H1 (cell line): ENCODE data around the gene MAFB. TPM values are rescaled to one million over a fixed set of nuclear protein-coding genes. Genes with fewer than 3 reads are reported as not detected.

Experiments used
- CTCF ChIA-PET: fragments of 300-600 bp; sonication (Branson Sonifier 250); formaldehyde crosslinking; loops from one replicate; lab custom pipeline; 2021; ENCODE audit not compliant: partially characterized antibody; lab: Charles Lee
- POLR2A ChIA-PET: fragments of 300-600 bp; sonication (Branson Sonifier 250); formaldehyde crosslinking; loops from one replicate; lab custom pipeline; 2021; ENCODE audit warnings: inconsistent platforms; ENCODE audit not compliant: partially characterized antibody; lab: Charles Lee
- DNase-seq, 2 experiments: peaks; one replicate each; pipeline versions ENCODE4 v3.0.0 to v3.0.0-alpha.2; 2010 to 2022; ENCODE audit warnings: low spot score in 2 of 2, low read depth in 1 of 2, mixed read lengths in 1 of 2
- FAIRE-seq: peaks from 2 replicates; lab custom pipeline; 2011; peaks lifted over from hg19 to GRCh38; lab: Jason Lieb, UNC
- H2AFZ ChIP-seq: 2 replicates; pipeline ENCODE4 v1.8.1; 2012; ENCODE audit warnings: low read length, inconsistent platforms
- H2AK5ac ChIP-seq: 2 replicates; pipeline ENCODE4 v1.6.1; 2013; ENCODE audit warnings: low read depth, low read length
- H2BK120ac ChIP-seq: replicated peaks from 2 replicates; pipeline ENCODE3; 2013; ENCODE audit warnings: low read depth, low read length, inconsistent platforms
- H2BK12ac ChIP-seq: 2 replicates; pipeline ENCODE4 v1.6.1; 2013; ENCODE audit warnings: low read depth, low read length
- H2BK15ac ChIP-seq: 2 replicates; pipeline ENCODE4 v1.6.1; 2013; ENCODE audit warnings: low read length
- H2BK20ac ChIP-seq: 2 replicates; pipeline ENCODE4 v1.6.1; 2013; ENCODE audit warnings: low read length
- H2BK5ac ChIP-seq: 2 replicates; pipeline ENCODE4 v1.6.1; 2013; ENCODE audit warnings: low read depth, low read length
- H3K14ac ChIP-seq: 2 replicates; pipeline ENCODE4 v1.6.1; 2013; ENCODE audit warnings: inconsistent platforms; ENCODE audit not compliant: insufficient read length
- H3K18ac ChIP-seq: 2 replicates; pipeline ENCODE4 v1.6.1; 2013; ENCODE audit warnings: low read length; ENCODE audit errors: extremely low read depth
- H3K23ac ChIP-seq: 2 replicates; pipeline ENCODE4 v1.6.1; 2013; ENCODE audit warnings: inconsistent platforms; ENCODE audit not compliant: insufficient read length
- H3K23me2 ChIP-seq: 2 replicates; pipeline ENCODE4 v1.6.1; 2013; ENCODE audit warnings: low read depth, low read length
- H3K27ac ChIP-seq: 2 replicates; pipeline ENCODE4 v1.6.1; 2011; ENCODE audit warnings: low read depth, low read length, inconsistent platforms
- H3K27me3 ChIP-seq, 4 experiments: replicated peaks in 1 of 4; 1 replicate in 1 of 4; 2 replicates in 3 of 4; pipeline versions ENCODE4 v1.6.1 to v1.8.1; 2011 to 2013; ENCODE audit warnings: low read length in 3 of 4, mild to moderate bottlenecking in 3 of 4, inconsistent platforms in 2 of 4, mixed read lengths in 2 of 4, moderate library complexity in 1 of 4; ENCODE audit not compliant: control insufficient read depth in 3 of 4, insufficient read depth in 3 of 4; ENCODE audit errors: extremely low read depth in 1 of 4
- H3K36me3 ChIP-seq, 4 experiments: 2 replicates each; pipeline versions ENCODE4 v1.6.1 to v1.8.1; 2011 to 2013; ENCODE audit warnings: mild to moderate bottlenecking in 4 of 4, low read length in 3 of 4, moderate library complexity in 2 of 4, control low read depth in 1 of 4, inconsistent platforms in 1 of 4; ENCODE audit not compliant: insufficient read depth in 4 of 4, control insufficient read depth in 2 of 4
- H3K4ac ChIP-seq: replicated peaks from 2 replicates; pipeline ENCODE3; 2013; ENCODE audit warnings: low read length, low read depth, mixed read lengths, inconsistent platforms; ENCODE audit not compliant: insufficient read length
- H3K4me1 ChIP-seq, 4 experiments: replicated peaks in 1 of 4; 1 replicate in 1 of 4; 2 replicates in 3 of 4; pipeline versions ENCODE4 v1.6.1 to v1.8.1; 2011 to 2013; ENCODE audit warnings: low read length in 3 of 4, inconsistent platforms in 2 of 4, mixed read lengths in 1 of 4; ENCODE audit not compliant: insufficient read depth in 4 of 4, control insufficient read depth in 3 of 4
- H3K4me2 ChIP-seq, 2 experiments: 2 replicates each; pipeline versions ENCODE4 v1.6.1 to v1.8.1; 2011 to 2013; ENCODE audit warnings: low read depth in 2 of 2, low read length in 2 of 2, control low read depth in 1 of 2, inconsistent platforms in 1 of 2, mild to moderate bottlenecking in 1 of 2; ENCODE audit not compliant: insufficient read depth in 1 of 2
- H3K4me3 ChIP-seq, 4 experiments: fragments of 200-600, 300-600 bp in 1 of 4; sonication (generic), shearing (Covaris generic), sonication (Bioruptor Twin) in 1 of 4; 2 replicates each; pipeline versions ENCODE4 v1.5.1 to v1.8.1; 2011 to 2016; ENCODE audit warnings: low read length in 4 of 4, low read depth in 3 of 4, control low read depth in 2 of 4, inconsistent platforms in 2 of 4, mild to moderate bottlenecking in 2 of 4, mixed read lengths in 1 of 4, moderate library complexity in 1 of 4; ENCODE audit not compliant: insufficient read depth in 2 of 4; ENCODE audit errors: extremely low read depth in 1 of 4
- H3K56ac ChIP-seq: replicated peaks from 2 replicates; pipeline ENCODE3; 2013; ENCODE audit warnings: low read depth, mild to moderate bottlenecking, mixed read lengths, low read length, inconsistent platforms; ENCODE audit not compliant: insufficient read length
- H3K79me1 ChIP-seq: 2 replicates; pipeline ENCODE4 v1.6.1; 2013; ENCODE audit warnings: low read depth, low read length, control low read depth
- H3K79me2 ChIP-seq, 2 experiments: 2 replicates each; pipeline versions ENCODE4 v1.6.1 to v1.8.1; 2012 to 2013; ENCODE audit warnings: low read length in 2 of 2, mild to moderate bottlenecking in 2 of 2, inconsistent platforms in 1 of 2; ENCODE audit not compliant: insufficient read depth in 2 of 2, control insufficient read depth in 1 of 2
- H3K9ac ChIP-seq, 4 experiments: replicated peaks in 1 of 4; 1 replicate in 1 of 4; 2 replicates in 3 of 4; pipeline versions ENCODE4 v1.6.1 to v1.8.1; 2011 to 2013; ENCODE audit warnings: low read depth in 3 of 4, low read length in 3 of 4, control low read depth in 2 of 4, mild to moderate bottlenecking in 2 of 4, moderate library complexity in 2 of 4, inconsistent platforms in 1 of 4; ENCODE audit errors: extremely low read depth in 1 of 4
- H3K9me3 ChIP-seq, 2 experiments: 2 replicates each; pipeline versions ENCODE4 v1.6.1 to v1.8.1; 2012 to 2013; ENCODE audit warnings: mild to moderate bottlenecking in 2 of 2, moderate library complexity in 2 of 2, control low read depth in 1 of 2, inconsistent platforms in 1 of 2, low read depth in 1 of 2, low read length in 1 of 2, mixed read lengths in 1 of 2; ENCODE audit not compliant: insufficient read depth in 2 of 2
- H4K20me1 ChIP-seq, 2 experiments: replicated peaks in 1 of 2; 2 replicates each; pipeline versions ENCODE3 to v1.8.1; 2011 to 2013; ENCODE audit warnings: inconsistent platforms in 2 of 2, low read length in 2 of 2, mild to moderate bottlenecking in 1 of 2; ENCODE audit not compliant: insufficient read depth in 2 of 2, control insufficient read depth in 1 of 2
- H4K5ac ChIP-seq: 2 replicates; pipeline ENCODE4 v1.6.1; 2013; ENCODE audit warnings: low read length, low read depth, mixed read lengths, inconsistent platforms; ENCODE audit not compliant: insufficient read length
- H4K8ac ChIP-seq: 2 replicates; pipeline ENCODE4 v1.8.0; 2013; ENCODE audit warnings: mild to moderate bottlenecking, moderate library complexity, low read length, inconsistent platforms; ENCODE audit not compliant: insufficient read depth; ENCODE audit errors: extremely low read depth
- H4K91ac ChIP-seq: replicated peaks from 2 replicates; pipeline ENCODE3; 2013; ENCODE audit warnings: low read length, mixed read lengths, inconsistent platforms; ENCODE audit not compliant: insufficient read length
- CEBPB ChIP-seq: IDR thresholded peaks from 2 replicates; pipeline ENCODE4 v1.6.1; 2012; ENCODE audit warnings: low read depth, low read length
- EZH2 ChIP-seq: fragments of 200-600 bp; sonication (generic); IDR thresholded peaks from 2 replicates; pipeline ENCODE4 v1.7.1; 2012; ENCODE audit warnings: low read depth, mild to moderate bottlenecking, moderate library complexity, low read length, inconsistent platforms; ENCODE audit not compliant: severe bottlenecking
- POLR2A ChIP-seq, 2 experiments: IDR thresholded peaks; 1 replicate in 1 of 2; 2 replicates in 1 of 2; pipeline ENCODE4 v1.6.1; 2011; ENCODE audit warnings: low read depth in 2 of 2, low read length in 2 of 2, mild to moderate bottlenecking in 2 of 2; ENCODE audit errors: control extremely low read depth in 1 of 2
- RFX5 ChIP-seq: IDR thresholded peaks from 2 replicates; pipeline ENCODE4 v1.6.1; 2011; ENCODE audit warnings: low read depth, low read length, improper control_type of control experiment, borderline replicate concordance
- SIX5 ChIP-seq: IDR thresholded peaks from 2 replicates; pipeline ENCODE4 v1.6.1; 2011; ENCODE audit warnings: mild to moderate bottlenecking, low read depth, low read length
- SUZ12 ChIP-seq: fragments of 200-600 bp; sonication (generic); IDR thresholded peaks from 2 replicates; pipeline ENCODE4 v1.6.1; 2012; ENCODE audit warnings: mild to moderate bottlenecking, inconsistent platforms, low read length, moderate library complexity, mixed read lengths
- WGBS, 2 experiments: shearing (Covaris generic) in 1 of 2; methylation state at CpG; one replicate each; pipeline versions ENCODE4 v1.1.6 to v1.1.7; 2013 to 2015; ENCODE audit warnings: low lambda C conversion rate in 2 of 2, mixed read lengths in 2 of 2, inconsistent platforms in 1 of 2, low coverage in 1 of 2, missing lambda C conversion rate in 1 of 2; ENCODE audit not compliant: insufficient replicate concordance in 2 of 2, insufficient coverage in 1 of 2, insufficient read length in 1 of 2; ENCODE audit errors: extremely low coverage in 1 of 2, missing lambda C conversion rate in 1 of 2; 5-methylcytosine and 5-hydroxymethylcytosine counted together
- polyA plus RNA-seq, 7 experiments: library from polyadenylated mRNA; depleted of rRNA in 3 of 7; stranded (reverse) in 5 of 7; unstranded in 2 of 7; fragments of >200 nt in 5 of 7; fragments of 200-250 nt in 2 of 7; gene quantifications; 1 replicate in 5 of 7; 2 replicates in 1 of 7; 4 replicates in 1 of 7; pipeline versions ENCODE4 v1.2.1 to v1.2.3, GENCODE V29; 2011 to 2013; ENCODE audit warnings: missing spikeins in 2 of 7, mixed read lengths in 2 of 7
- total RNA-seq: library from RNA; stranded (reverse); fragmentation: NEBNext Ultra II Directional; extraction: Animal tissue kit (Norgen Biotek cat#: 25700); gene quantifications from 2 replicates; pipeline ENCODE4 v1.2.1, GENCODE V29; 2021

Gene MAFB
- total and polyA plus RNA-seq, 2 of the 8 experiments (the other 6 are each of a cell fraction or from before 2014, with no cell fraction given): 0.83 to 1.8 TPM

GRCh38 chr20:40650707-40651106 is 38.3 kb downstream of the MAFB start:
- WGBS, 2 experiments: 91% methylated on average over 4 of the region's 4 CpGs; no CpG with 5 or more reads in 1 of the 2 experiments
- FAIRE-seq (no peak), DNase-seq (no peak)
- no peaks in the 10 kb centered on the region; a peak in 1 of 7 replicates for H3K4me1 ChIP-seq
- H3K27ac ChIP-seq: no peak overlapping the region
- no peak overlapping the region for H3K4ac ChIP-seq
- H2BK15ac ChIP-seq: no peak overlapping the region
- H2BK20ac ChIP-seq: no peak overlapping the region
- H2BK5ac ChIP-seq: no peak overlapping the region
- no peaks in the 10 kb centered on the region for H4K20me1 ChIP-seq
- no peak overlapping the region for H3K14ac ChIP-seq
- TF ChIP-seq RFX5: no peak
- no peak for TF ChIP-seq CEBPB
- no peak for TF ChIP-seq SIX5
- TF ChIP-seq EZH2: no peak
- no peak for TF ChIP-seq SUZ12
- no peak for TF ChIP-seq POLR2A (IDR thresholded peaks at IDR 0.05; ENCODE audit: control extremely low read depth in 1 of 2, low read depth in 2 of 2, low read length in 2 of 2)
- no peak overlapping the region for H3K56ac ChIP-seq
- no peaks in the 10 kb centered on the region for H3K79me1 ChIP-seq
- no peak overlapping the region for H2BK12ac ChIP-seq
- no peaks in the 10 kb centered on the region for H3K9me3 ChIP-seq
- H3K4me2 ChIP-seq: no peak overlapping the region
- H3K4me3 ChIP-seq: no peak overlapping the region
- no peaks in the 10 kb centered on the region for H3K36me3 ChIP-seq
- no peaks in the 10 kb centered on the region for H3K27me3 ChIP-seq
- H3K23me2 ChIP-seq: no peaks in the 10 kb centered on the region
- ChIA-PET CTCF (interaction anchor here (1.3 kb wide), 1 partner anchor 39 kb away, joined by 3 read pairs; the partner anchor contains the start of gene MAFB), POLR2A (no interaction called here)
- no peak overlapping the region for H3K23ac ChIP-seq
- H3K18ac ChIP-seq: no peak overlapping the region
- H4K91ac ChIP-seq: no peak overlapping the region
- no peak overlapping the region for H2AK5ac ChIP-seq
- H4K8ac ChIP-seq: no peak overlapping the region
- no peak overlapping the region for H4K5ac ChIP-seq
- no peaks in the 10 kb centered on the region for H3K79me2 ChIP-seq
- H3K9ac ChIP-seq: no peak overlapping the region
- no peak overlapping the region for H2AFZ ChIP-seq
- H2BK120ac ChIP-seq: no peak overlapping the region
